ENCODE data around the gene MRPL16.

Gene MRPL16

GRCh38 chr11:59800390-59801025, 10.1 kb downstream of the MRPL16 start:
- Histone ChIP-seq H3K27ac (ENCODE audit: extremely low read depth, low read depth, low read length) (no peak overlapping the region), H3K9me3 (ENCODE audit: control insufficient read depth, insufficient read depth, low read depth, low read length) (no peaks in the 10 kb centered on the region), H3K4me3 (ENCODE audit: low read depth, low read length) (no peak overlapping the region), H3K36me3 (ENCODE audit: control insufficient read depth in 2 of 2, insufficient read depth in 1 of 2, low read length in 2 of 2) (peaks cover 0 to 74% of the 10 kb centered on the region in 2 experiments; a peak in 1 of 3 replicates), H3K4me1 (ENCODE audit: control insufficient read depth, insufficient read depth, low read length) (no peaks in the 10 kb centered on the region)
- POLR2A ChIA-PET, result interaction anchor here (3.5 kb wide), 1 partner anchor 45 kb away, joined by 28 read pairs; the partner anchor contains the start of gene STX3
- no peak for TF ChIP-seq ZBTB20 (tag by site-specific recombination; IDR thresholded peaks at IDR 0.05)
- TF ChIP-seq, protein P1, sequence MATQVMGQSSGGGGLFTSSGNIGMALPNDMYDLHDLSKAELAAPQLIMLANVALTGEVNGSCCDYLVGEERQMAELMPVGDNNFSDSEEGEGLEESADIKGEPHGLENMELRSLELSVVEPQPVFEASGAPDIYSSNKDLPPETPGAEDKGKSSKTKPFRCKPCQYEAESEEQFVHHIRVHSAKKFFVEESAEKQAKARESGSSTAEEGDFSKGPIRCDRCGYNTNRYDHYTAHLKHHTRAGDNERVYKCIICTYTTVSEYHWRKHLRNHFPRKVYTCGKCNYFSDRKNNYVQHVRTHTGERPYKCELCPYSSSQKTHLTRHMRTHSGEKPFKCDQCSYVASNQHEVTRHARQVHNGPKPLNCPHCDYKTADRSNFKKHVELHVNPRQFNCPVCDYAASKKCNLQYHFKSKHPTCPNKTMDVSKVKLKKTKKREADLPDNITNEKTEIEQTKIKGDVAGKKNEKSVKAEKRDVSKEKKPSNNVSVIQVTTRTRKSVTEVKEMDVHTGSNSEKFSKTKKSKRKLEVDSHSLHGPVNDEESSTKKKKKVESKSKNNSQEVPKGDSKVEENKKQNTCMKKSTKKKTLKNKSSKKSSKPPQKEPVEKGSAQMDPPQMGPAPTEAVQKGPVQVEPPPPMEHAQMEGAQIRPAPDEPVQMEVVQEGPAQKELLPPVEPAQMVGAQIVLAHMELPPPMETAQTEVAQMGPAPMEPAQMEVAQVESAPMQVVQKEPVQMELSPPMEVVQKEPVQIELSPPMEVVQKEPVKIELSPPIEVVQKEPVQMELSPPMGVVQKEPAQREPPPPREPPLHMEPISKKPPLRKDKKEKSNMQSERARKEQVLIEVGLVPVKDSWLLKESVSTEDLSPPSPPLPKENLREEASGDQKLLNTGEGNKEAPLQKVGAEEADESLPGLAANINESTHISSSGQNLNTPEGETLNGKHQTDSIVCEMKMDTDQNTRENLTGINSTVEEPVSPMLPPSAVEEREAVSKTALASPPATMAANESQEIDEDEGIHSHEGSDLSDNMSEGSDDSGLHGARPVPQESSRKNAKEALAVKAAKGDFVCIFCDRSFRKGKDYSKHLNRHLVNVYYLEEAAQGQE (tag by site-specific recombination; IDR thresholded peaks at IDR 0.05), result no peak
- no peak for TF ChIP-seq SALL2 (tag by site-specific recombination; IDR thresholded peaks at IDR 0.05; ENCODE audit: borderline replicate concordance)
- TF ChIP-seq ZNF37A (tag by site-specific recombination; IDR thresholded peaks at IDR 0.05), result no peak
- no peak for TF ChIP-seq ZNF830 (tag by site-specific recombination; IDR thresholded peaks at IDR 0.05; ENCODE audit: low read depth)
- TF ChIP-seq ZNF514 (tag by site-specific recombination; IDR thresholded peaks at IDR 0.05), result no peak
- no peak for TF ChIP-seq ZFP41 (tag by site-specific recombination; IDR thresholded peaks at IDR 0.05; ENCODE audit: borderline replicate concordance)
- TF ChIP-seq ZNF792 (tag by site-specific recombination; IDR thresholded peaks at IDR 0.05), result no peak
- no peak for TF ChIP-seq ZNF670 (tag by site-specific recombination; IDR thresholded peaks at IDR 0.05; ENCODE audit: low read depth)
- CTCF ChIA-PET, result interaction anchor here (1.2 to 12.5 kb wide), 3 partner anchors 8 to 46 kb away, joined by 4 to 110 read pairs (median 7); partner anchors contain the start of gene STX3

DNA sequence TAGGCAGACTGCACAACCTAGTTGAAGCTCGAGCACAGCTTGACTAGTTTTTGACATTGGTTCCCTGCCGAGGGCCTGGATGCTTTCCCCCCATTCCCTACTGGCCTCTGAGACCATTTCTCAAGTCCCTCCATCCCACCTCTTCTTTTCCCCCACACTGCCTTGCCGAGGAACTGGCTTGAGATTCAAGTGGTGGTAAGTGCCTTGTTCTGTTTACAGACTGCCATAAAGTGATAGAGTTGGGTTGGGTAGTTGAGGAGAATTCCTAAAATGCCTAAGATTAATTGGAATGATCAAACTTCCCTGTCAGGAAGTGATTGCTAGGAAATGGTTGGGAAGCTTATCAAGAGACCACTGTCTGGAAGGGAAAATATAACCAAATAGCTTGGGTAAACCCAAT, 16.2 kb downstream of the MRPL16 start:
- ChIA-PET POLR2A (no interaction called here), CTCF (interaction anchor here (12.5 kb wide), 1 partner anchor 40 kb away, joined by 110 read pairs; the partner anchor contains the start of gene STX3)

DNA sequence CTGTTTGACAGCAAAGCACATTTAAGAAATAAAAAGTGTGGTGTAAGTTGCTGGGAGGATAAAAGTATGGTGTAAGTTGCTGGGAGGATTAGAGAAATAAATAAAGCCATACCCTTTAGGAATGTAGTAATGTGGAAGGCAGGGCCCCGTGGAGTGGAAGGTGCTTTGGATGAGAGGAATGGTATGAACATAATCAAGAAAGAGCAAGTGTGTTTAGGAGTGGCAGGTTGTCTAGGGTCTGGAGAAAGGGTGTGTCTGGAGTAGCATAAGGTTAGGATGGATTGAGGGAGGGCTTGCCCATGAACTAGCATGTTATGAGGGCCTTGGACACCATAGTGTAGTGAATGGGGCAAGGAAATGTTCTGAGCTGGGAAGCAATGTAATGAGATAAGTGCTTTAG, 18.1 kb downstream of the MRPL16 start:
- Histone ChIP-seq H3K4me3 (ENCODE audit: low read depth, low read length) (no peak overlapping the region), H3K4me1 (ENCODE audit: control insufficient read depth, insufficient read depth, low read length) (no peaks in the 10 kb centered on the region), H3K9me3 (ENCODE audit: control insufficient read depth, insufficient read depth, low read depth, low read length) (no peaks in the 10 kb centered on the region), H3K36me3 (ENCODE audit: control insufficient read depth in 2 of 2, insufficient read depth in 1 of 2, low read length in 2 of 2) (peaks cover 0 to 98% of the 10 kb centered on the region in 2 experiments; a peak in 1 of 3 replicates), H3K27ac (ENCODE audit: extremely low read depth, low read depth, low read length) (no peak overlapping the region)
- ChIA-PET CTCF (interaction anchor here (1.5 kb wide), 1 partner anchor 8 kb away, joined by 4 read pairs; no protein-coding TSS in a partner anchor), POLR2A (no interaction called here)
- TF ChIP-seq ZNF529 (tag by site-specific recombination; IDR thresholded peaks at IDR 0.05; ENCODE audit: insufficient replicate concordance) (no peak), INSM2 (tag by site-specific recombination; IDR thresholded peaks at IDR 0.05) (no peak), MYNN (tag by site-specific recombination; IDR thresholded peaks at IDR 0.05; ENCODE audit: borderline replicate concordance) (no peak), BCL11A (tag by site-specific recombination; IDR thresholded peaks at IDR 0.05; ENCODE audit: low read depth) (no peak), ZNF280D (tag by site-specific recombination; IDR thresholded peaks at IDR 0.05) (no peak), ZNF292 (tag by site-specific recombination; IDR thresholded peaks at IDR 0.05; ENCODE audit: borderline replicate concordance, low read depth) (no peak)

More for the DNA sequence above, 16.2 kb downstream of the MRPL16 start:
- Histone ChIP-seq H3K4me1 (ENCODE audit: control insufficient read depth, insufficient read depth, low read length) (no peaks in the 10 kb centered on the region), H3K4me3 (ENCODE audit: low read depth, low read length) (no peak overlapping the region), H3K27ac (ENCODE audit: extremely low read depth, low read depth, low read length) (no peak overlapping the region), H3K9me3 (ENCODE audit: control insufficient read depth, insufficient read depth, low read depth, low read length) (no peaks in the 10 kb centered on the region), H3K36me3 (ENCODE audit: control insufficient read depth in 2 of 2, insufficient read depth in 1 of 2, low read length in 2 of 2) (peaks cover 0 to 85% of the 10 kb centered on the region in 2 experiments; a peak in 1 of 3 replicates)
- TF ChIP-seq ZNF670 (tag by site-specific recombination; IDR thresholded peaks at IDR 0.05; ENCODE audit: low read depth) (no peak), YY1 (tag by site-specific recombination; IDR thresholded peaks at IDR 0.05) (no peak), ZFP37 (tag by site-specific recombination; IDR thresholded peaks at IDR 0.05) (no peak), GFI1B (tag by site-specific recombination; IDR thresholded peaks at IDR 0.05) (no peak), ZNF777 (tag by site-specific recombination; IDR thresholded peaks at IDR 0.05; ENCODE audit: borderline replicate concordance) (no peak), ZNF404 (tag by site-specific recombination; IDR thresholded peaks at IDR 0.05) (no peak), ZNF837 (tag by site-specific recombination; IDR thresholded peaks at IDR 0.05) (no peak)

All from HEK293 (cell line).